SK-N-SH (cell line): ENCODE data around the gene EEFSEC.

Experiments used
- CTCF ChIP-seq: fragments of 200-600 bp; sonication (generic); IDR thresholded peaks from 2 replicates; pipeline ENCODE4 v1.6.1; 2017; ENCODE audit warnings: antibody characterized with exemption, mild to moderate bottlenecking, moderate library complexity
- PBX3 ChIP-seq: IDR thresholded peaks from 2 replicates; pipeline ENCODE4; 2012
- POLR2AphosphoS5 ChIP-seq: IDR thresholded peaks from 2 replicates; pipeline ENCODE4 v1.6.1; 2012; ENCODE audit warnings: low read depth, low read length
- REST ChIP-seq: IDR thresholded peaks from 2 replicates; pipeline ENCODE4 v1.6.1; 2012; ENCODE audit warnings: mild to moderate bottlenecking, low read depth, low read length, moderate library complexity
- SIN3A ChIP-seq: IDR thresholded peaks from 2 replicates; pipeline ENCODE4 v1.6.1; 2012; ENCODE audit warnings: low read depth, mild to moderate bottlenecking, low read length, moderate library complexity, borderline replicate concordance

GRCh38 chr3:128448491-128448890, 295.2 kb downstream of the EEFSEC start:
- TF ChIP-seq POLR2AphosphoS5: no peak
- no peak for TF ChIP-seq REST
- TF ChIP-seq CTCF: no peak
- TF ChIP-seq SIN3A: no peak
- TF ChIP-seq PBX3: no peak
